CD14-positive monocyte (primary cell): Measurements from ENCODE around the gene CACNA1C. TPM values are rescaled to one million over a fixed set of nuclear protein-coding genes. Genes with fewer than 3 reads are reported as not detected.

Source experiments
- DNase-seq, 3 donors: peaks; one replicate each; pipeline ENCODE4 v3.0.0-alpha.2; 2011 to 2022
- H2AFZ ChIP-seq: 2 replicates; pipeline ENCODE4 v1.6.0; 2012; ENCODE audit warnings: mild to moderate bottlenecking, low read depth, low read length, inconsistent platforms; ENCODE audit not compliant: insufficient read depth, poor library complexity, severe bottlenecking
- H3K27ac ChIP-seq, 2 donors: 1 replicate in 1 of 2; 2 replicates in 1 of 2; pipeline ENCODE4 v1.5.1; 2012 to 2013; ENCODE audit warnings: low read length in 2 of 2, control low read depth in 1 of 2, inconsistent platforms in 1 of 2, low read depth in 1 of 2, mild to moderate bottlenecking in 1 of 2
- H3K27me3 ChIP-seq, 2 donors: one replicate each; pipeline versions ENCODE4 v1.6.0 to v1.6.1; 2011 to 2013; ENCODE audit warnings: low read length in 2 of 2; ENCODE audit not compliant: control insufficient read depth in 2 of 2, insufficient read depth in 2 of 2
- H3K36me3 ChIP-seq, 2 donors: replicated peaks in 1 of 2; 1 replicate in 1 of 2; 2 replicates in 1 of 2; pipeline versions ENCODE4 v1.5.1 to v1.6.1; 2012 to 2013; ENCODE audit warnings: low read length in 2 of 2, control low read depth in 1 of 2, inconsistent platforms in 1 of 2, mild to moderate bottlenecking in 1 of 2; ENCODE audit not compliant: insufficient read depth in 2 of 2, control insufficient read depth in 1 of 2
- H3K4me1 ChIP-seq, 2 donors: 1 replicate in 1 of 2; 2 replicates in 1 of 2; pipeline versions ENCODE4 v1.5.1 to v1.6.1; 2012 to 2013; ENCODE audit warnings: low read length in 2 of 2, control low read depth in 1 of 2, inconsistent platforms in 1 of 2, mild to moderate bottlenecking in 1 of 2, moderate library complexity in 1 of 2; ENCODE audit not compliant: insufficient read depth in 2 of 2, control insufficient read depth in 1 of 2
- H3K4me2 ChIP-seq: replicated peaks from 2 replicates; pipeline ENCODE3; 2012; ENCODE audit warnings: low read length, moderate library complexity, mild to moderate bottlenecking; ENCODE audit not compliant: poor library complexity, severe bottlenecking; ENCODE audit errors: extremely low read depth
- H3K4me3 ChIP-seq, 3 experiments: fragments of 200-600 bp in 1 of 3; sonication (generic) in 1 of 3; replicated peaks in 1 of 3; 1 replicate in 2 of 3; 2 replicates in 1 of 3; pipeline ENCODE4 v1.5.1; 2011 to 2013; ENCODE audit warnings: low read length in 3 of 3, mild to moderate bottlenecking in 3 of 3, control low read depth in 2 of 3, low read depth in 2 of 3, inconsistent platforms in 1 of 3, moderate library complexity in 1 of 3
- H3K79me2 ChIP-seq: 2 replicates; pipeline ENCODE4 v1.6.0; 2012; ENCODE audit warnings: mild to moderate bottlenecking, control low read depth, inconsistent platforms, low read length, moderate library complexity; ENCODE audit not compliant: insufficient read depth
- H3K9ac ChIP-seq: 2 replicates; pipeline ENCODE4 v1.6.0; 2017; ENCODE audit warnings: low read length, mild to moderate bottlenecking; ENCODE audit not compliant: insufficient read depth, poor library complexity, severe bottlenecking
- H3K9me3 ChIP-seq, 2 donors: replicated peaks in 1 of 2; 1 replicate in 1 of 2; 2 replicates in 1 of 2; pipeline versions ENCODE4 v1.5.1 to v1.6.1; 2012 to 2013; ENCODE audit warnings: low read length in 2 of 2, control low read depth in 1 of 2; ENCODE audit not compliant: control insufficient read depth in 1 of 2, insufficient read depth in 1 of 2
- H4K20me1 ChIP-seq: 2 replicates; pipeline ENCODE4 v1.6.0; 2012; ENCODE audit warnings: mild to moderate bottlenecking, low read length, control low read depth, moderate library complexity; ENCODE audit not compliant: insufficient read depth
- H3K27ac Mint-ChIP-seq, 7 donors: one replicate each; pipeline ENCODE4 v1.8.0; 2020; ENCODE audit warnings: mild to moderate bottlenecking in 7 of 7, mixed read lengths in 7 of 7, moderate library complexity in 6 of 7, inconsistent platforms in 2 of 7
- H3K27me3 Mint-ChIP-seq, 3 donors: one replicate each; pipeline ENCODE4 v1.8.0; 2021 to 2022; ENCODE audit warnings: low read depth in 3 of 3, mild to moderate bottlenecking in 3 of 3, mixed read lengths in 3 of 3, moderate library complexity in 3 of 3, inconsistent platforms in 1 of 3
- H3K36me3 Mint-ChIP-seq, 2 donors: one replicate each; pipeline ENCODE4 v1.8.0; 2020; ENCODE audit warnings: mixed read lengths in 2 of 2, inconsistent platforms in 1 of 2, mild to moderate bottlenecking in 1 of 2
- H3K4me1 Mint-ChIP-seq: one replicate; pipeline ENCODE4 v1.8.0; 2020; ENCODE audit warnings: mild to moderate bottlenecking, mixed read lengths
- H3K4me3 Mint-ChIP-seq, 2 donors: one replicate each; pipeline ENCODE4 v1.8.0; 2020; ENCODE audit warnings: mild to moderate bottlenecking in 2 of 2, mixed read lengths in 2 of 2, moderate library complexity in 1 of 2
- H3K9me3 Mint-ChIP-seq, 7 donors: one replicate each; pipeline ENCODE4 v1.8.0; 2020 to 2022; ENCODE audit warnings: mixed read lengths in 7 of 7, mild to moderate bottlenecking in 6 of 7, moderate library complexity in 6 of 7, inconsistent platforms in 2 of 7
- CTCF ChIP-seq: fragments of 200-600 bp; IDR thresholded peaks from one replicate; pipeline ENCODE4 v1.8.0; 2022; ENCODE audit warnings: antibody characterized with exemption, mild to moderate bottlenecking
- WGBS: methylation state at CpG from one replicate; pipeline ENCODE4 v1.1.5; 2013; ENCODE audit warnings: missing lambda C conversion rate; ENCODE audit not compliant: insufficient coverage; 5-methylcytosine and 5-hydroxymethylcytosine counted together
- intact Hi-C, 2 donors: fragments of 100-400 bp; cut with micrococcal nuclease; formaldehyde crosslinking; loops; one replicate each; pipeline versions ENCODE4 v1.15.0 to v1.15.1; 2023
- polyA plus RNA-seq, 3 donors: library from polyadenylated mRNA; depleted of rRNA in 1 of 3; unstranded in 2 of 3; stranded (reverse) in 1 of 3; fragments of 300-500 nt in 2 of 3; fragments of >200 nt in 1 of 3; fragmentation: Illumina TruSeq in 2 of 3; gene quantifications; 1 replicate in 2 of 3; 2 replicates in 1 of 3; pipeline ENCODE4 v1.2.3, GENCODE V29; 2012 to 2021

Gene CACNA1C
- polyA plus RNA-seq, 3 donors: not detected

- Histone ChIP-seq H3K79me2 (no peaks in the 10 kb centered on the region), H2AFZ (no peak overlapping the region), H3K27ac (no peak overlapping the region), H3K4me2 (no peak overlapping the region), H3K36me3 (no peaks in the 10 kb centered on the region), H3K4me3 (no peak overlapping the region), H3K9ac (no peak overlapping the region), H4K20me1 (no peaks in the 10 kb centered on the region), H3K4me1 (no peaks in the 10 kb centered on the region), H3K27me3 (no peaks in the 10 kb centered on the region), H3K9me3 (no peaks in the 10 kb centered on the region)
- H3K36me3 Mint-ChIP-seq: no peaks in the 10 kb centered on the region
- H3K27me3 Mint-ChIP-seq: peaks cover 0 to 6% (median 4%) of the 10 kb centered on the region in 3 donors
- TF ChIP-seq CTCF: no peak
- H3K27ac Mint-ChIP-seq: no peak overlapping the region
- DNase-seq: no peak
- 97% methylated on average over 4 of the region's 4 CpGs for WGBS
- intact Hi-C loops: no loop called here
- H3K9me3 Mint-ChIP-seq: peaks cover 0 to 1% (median 0%) of the 10 kb centered on the region in 7 donors
- H3K4me1 Mint-ChIP-seq: no peaks in the 10 kb centered on the region
- H3K4me3 Mint-ChIP-seq: no peak overlapping the region
Observed at GRCh38 chr12:2221030-2221621, 168.3 kb downstream of the CACNA1C start.

DNA sequence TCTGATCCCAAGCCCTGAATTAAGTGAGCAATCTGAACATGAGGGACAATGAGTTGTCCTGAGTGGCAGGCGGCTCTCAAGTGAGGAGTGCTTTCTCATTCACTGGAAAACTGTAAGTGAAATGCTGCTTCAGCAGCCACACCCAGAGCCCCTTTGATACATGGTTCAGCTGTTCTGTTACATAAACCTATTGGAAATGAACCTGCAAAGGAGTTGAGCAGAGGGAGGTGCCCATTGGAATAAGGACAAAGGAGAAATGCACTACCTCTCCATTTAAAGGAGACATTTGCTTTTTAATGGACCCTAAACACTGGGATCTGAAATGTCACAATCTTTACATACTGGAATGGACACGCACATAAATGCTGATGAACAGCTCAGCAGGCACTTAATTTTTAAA lies 169.9 kb downstream of the CACNA1C start:
- DNase-seq: no peak
- Histone ChIP-seq H4K20me1 (no peaks in the 10 kb centered on the region), H2AFZ (no peak overlapping the region), H3K9me3 (no peaks in the 10 kb centered on the region), H3K4me2 (no peak overlapping the region), H3K79me2 (no peaks in the 10 kb centered on the region), H3K9ac (no peak overlapping the region), H3K4me3 (no peak overlapping the region), H3K27me3 (no peaks in the 10 kb centered on the region), H3K36me3 (no peaks in the 10 kb centered on the region), H3K4me1 (no peaks in the 10 kb centered on the region), H3K27ac (no peak overlapping the region)
- Mint-ChIP-seq H3K9me3 (peaks cover 0 to 2% (median 0%) of the 10 kb centered on the region in 7 donors), H3K27me3 (peaks cover 0 to 9% (median 6%) of the 10 kb centered on the region in 3 donors), H3K27ac (no peak overlapping the region), H3K36me3 (no peaks in the 10 kb centered on the region), H3K4me3 (no peak overlapping the region), H3K4me1 (no peaks in the 10 kb centered on the region)
- TF ChIP-seq CTCF: no peak
- 100% methylated on average over 1 of the region's 2 CpGs for WGBS
- intact Hi-C loops: no loop called here
